A673 (cell line): Measurements from ENCODE around the gene CUL9. TPM values are rescaled to one million over a fixed set of nuclear protein-coding genes. Genes with fewer than 3 reads are reported as not detected.
A peak's percentile ranks its signal among the peaks of the same experiment; 100 is the strongest.

Source experiments
- BruUV-seq: library from RNA; stranded (reverse); fragments of 400-500 nt; replicated peaks from 2 replicates; lab custom pipeline; 2021; lab: Mats Ljungman, UMichigan
- CTCF ChIA-PET: fragments of 300-600 bp; sonication (Branson Sonifier 250); formaldehyde crosslinking; loops from one replicate; lab custom pipeline; 2022; ENCODE audit warnings: antibody characterized with exemption; lab: Charles Lee
- POLR2A ChIA-PET: fragments of 300-600 bp; sonication (Branson Sonifier 250); formaldehyde crosslinking; loops from one replicate; lab custom pipeline; 2022; ENCODE audit warnings: antibody characterized with exemption; ENCODE audit not compliant: low non-redundant PET; lab: Charles Lee
- DNase-seq: peaks from one replicate; pipeline ENCODE4 v3.0.0-alpha.2; 2015; ENCODE audit warnings: low spot score
- H3K27ac ChIP-seq: fragments of 200-600 bp; sonication (generic); 2 replicates; pipeline ENCODE4 v1.5.1; 2016; ENCODE audit warnings: mixed run types, low read depth, mild to moderate bottlenecking, mixed read lengths, antibody characterized with exemption, low read length; ENCODE audit not compliant: poor library complexity, severe bottlenecking
- H3K27me3 ChIP-seq: fragments of 200-600 bp; sonication (generic); replicated peaks from 2 replicates; pipeline ENCODE4 v1.6.1; 2017; ENCODE audit warnings: mixed run types, low read depth, mild to moderate bottlenecking, mixed read lengths, antibody characterized with exemption, low read length; ENCODE audit not compliant: insufficient read depth, poor library complexity
- H3K36me3 ChIP-seq: fragments of 200-600 bp; sonication (generic); 2 replicates; pipeline ENCODE4 v1.6.1; 2016; ENCODE audit warnings: mixed run types, mild to moderate bottlenecking, mixed read lengths, antibody characterized with exemption, low read length; ENCODE audit not compliant: insufficient read depth, poor library complexity, severe bottlenecking
- H3K4me1 ChIP-seq: fragments of 200-600 bp; sonication (generic); 2 replicates; pipeline ENCODE4 v1.6.1; 2017; ENCODE audit warnings: mixed run types, mild to moderate bottlenecking, mixed read lengths, antibody characterized with exemption, low read length; ENCODE audit not compliant: insufficient read depth, poor library complexity, severe bottlenecking
- H3K4me3 ChIP-seq: fragments of 200-600 bp; sonication (generic); 2 replicates; pipeline ENCODE4 v1.5.1; 2016; ENCODE audit warnings: low read depth, mixed run types, mild to moderate bottlenecking, mixed read lengths, low read length; ENCODE audit not compliant: poor library complexity, severe bottlenecking
- H3K9me3 ChIP-seq: fragments of 200-600 bp; sonication (generic); 2 replicates; pipeline ENCODE4 v1.6.1; 2016; ENCODE audit warnings: mixed run types, low read depth, mild to moderate bottlenecking, mixed read lengths, antibody characterized with exemption, low read length; ENCODE audit not compliant: poor library complexity, severe bottlenecking
- CTCF ChIP-seq: fragments of 300-800, 200-600 bp; sonication (generic); conservative IDR thresholded peaks from 2 replicates; pipeline ENCODE4 v1.5.1; 2017; ENCODE audit warnings: low read depth, mild to moderate bottlenecking, antibody characterized with exemption, low read length, moderate library complexity, mixed read lengths
- EZH2 ChIP-seq: fragments of 200-600 bp; sonication (generic); IDR thresholded peaks from 2 replicates; pipeline ENCODE4 v1.6.1; 2017; ENCODE audit warnings: borderline replicate concordance, low read depth, mild to moderate bottlenecking, mixed read lengths, antibody characterized with exemption, low read length; ENCODE audit not compliant: poor library complexity, severe bottlenecking
- intact Hi-C: fragments of 100-400 bp; cut with micrococcal nuclease; formaldehyde crosslinking; loops from one replicate; pipeline ENCODE4 v1.10.0; 2022; ENCODE audit not compliant: unreplicated experiment
- total RNA-seq: library from RNA; stranded (reverse); gene quantifications from 2 replicates; pipeline ENCODE4 v1.2.3, GENCODE V29; 2021

The CUL9 gene
- total RNA-seq, 1 experiment from 2014 or later = 38.7 TPM

- Histone ChIP-seq H3K9me3 (no peaks in the 10 kb centered on the region), H3K27ac (peak overlapping the region; percentile 94), H3K36me3 (peaks cover 34% of the 10 kb centered on the region), H3K27me3 (no peaks in the 10 kb centered on the region), H3K4me3 (peak overlapping the region; percentile 88), H3K4me1 (peaks cover 27% of the 10 kb centered on the region)
- CTCF ChIA-PET = no interaction called here
- intact Hi-C loops = loop anchor here (5.0 kb wide), 1 partner anchor 194 kb away; the partner anchor contains the start of gene ZNF318
- TF ChIP-seq CTCF = no peak
- TF ChIP-seq EZH2 = no peak
- no peak for DNase-seq
- POLR2A ChIA-PET = interaction anchor here (0.5 to 0.7 kb wide), 2 partner anchors 296 to 337 kb away, joined by 3 read pairs; partner anchors contain the start of gene LRRC73
- no TSS peak for BruUV-seq
These were observed 8.3 kb upstream of the CUL9 start for GRCh38 chr6:43173591-43174262.

DNA sequence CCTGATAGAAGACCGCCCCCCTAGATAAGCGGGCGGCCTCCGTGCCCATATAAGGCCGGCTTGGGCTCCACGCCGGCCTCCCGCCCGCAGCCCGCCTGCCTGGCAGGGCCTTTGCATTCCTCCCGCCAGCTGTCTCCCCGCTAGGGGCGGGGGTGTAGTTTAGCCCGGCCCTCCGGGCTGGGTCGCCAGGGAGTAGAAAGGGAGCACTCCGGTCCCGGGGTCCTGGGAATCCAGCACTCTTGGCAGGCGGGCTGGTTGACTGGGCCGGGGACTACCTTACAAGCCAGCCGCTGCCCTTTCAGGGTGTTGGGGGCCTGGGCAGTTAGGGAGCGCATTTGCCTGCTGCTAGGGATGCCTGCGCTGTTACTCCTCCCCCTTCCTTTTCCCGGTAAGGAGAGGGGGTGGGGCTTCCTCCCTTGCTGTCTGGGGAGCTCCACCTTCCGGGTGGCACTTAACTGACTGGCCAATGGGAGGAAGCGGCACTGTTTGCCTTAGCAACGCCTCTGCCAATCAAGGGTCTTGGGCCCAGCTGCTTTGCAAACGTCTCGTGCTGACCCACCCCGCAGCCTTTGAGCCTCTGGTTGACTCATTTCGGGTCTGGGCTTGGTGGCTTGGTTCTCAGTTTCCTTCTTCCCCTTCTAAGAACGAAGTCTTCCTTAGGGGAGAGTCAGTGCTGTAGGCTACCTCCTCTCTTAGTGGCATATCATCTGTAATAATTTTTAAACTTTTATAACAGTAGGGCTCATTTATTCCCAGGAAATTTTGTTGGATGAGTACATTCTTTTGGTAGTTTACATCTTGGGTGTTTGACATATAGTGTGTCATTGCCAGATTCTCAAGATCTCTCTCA lies 7.5 kb upstream of the CUL9 start:
- ChIA-PET POLR2A (interaction anchor here (0.5 kb wide), 3 partner anchors 234 to 296 kb away, joined by 3 to 9 read pairs (median 5); partner anchors contain the start of gene CNPY3), CTCF (no interaction called here)
- no peaks in the 10 kb centered on the region for H3K9me3 ChIP-seq
- H3K4me3 ChIP-seq = peak overlapping the region; percentile 43
- TF ChIP-seq EZH2 = no peak
- TF ChIP-seq CTCF = 0 out of 2 replicates have a peak, but pooled peaks have one; percentile 19
- BruUV-seq = no TSS peak
- H3K4me1 ChIP-seq = peaks cover 27% of the 10 kb centered on the region
- DNase-seq = peak; percentile 99
- no peaks in the 10 kb centered on the region for H3K27me3 ChIP-seq
- peaks cover 42% of the 10 kb centered on the region for H3K36me3 ChIP-seq
- intact Hi-C loops = loop anchor here (5.0 kb wide), 1 partner anchor 193 kb away; the partner anchor contains the start of gene ZNF318
- peak overlapping the region; percentile 94 for H3K27ac ChIP-seq

DNA sequence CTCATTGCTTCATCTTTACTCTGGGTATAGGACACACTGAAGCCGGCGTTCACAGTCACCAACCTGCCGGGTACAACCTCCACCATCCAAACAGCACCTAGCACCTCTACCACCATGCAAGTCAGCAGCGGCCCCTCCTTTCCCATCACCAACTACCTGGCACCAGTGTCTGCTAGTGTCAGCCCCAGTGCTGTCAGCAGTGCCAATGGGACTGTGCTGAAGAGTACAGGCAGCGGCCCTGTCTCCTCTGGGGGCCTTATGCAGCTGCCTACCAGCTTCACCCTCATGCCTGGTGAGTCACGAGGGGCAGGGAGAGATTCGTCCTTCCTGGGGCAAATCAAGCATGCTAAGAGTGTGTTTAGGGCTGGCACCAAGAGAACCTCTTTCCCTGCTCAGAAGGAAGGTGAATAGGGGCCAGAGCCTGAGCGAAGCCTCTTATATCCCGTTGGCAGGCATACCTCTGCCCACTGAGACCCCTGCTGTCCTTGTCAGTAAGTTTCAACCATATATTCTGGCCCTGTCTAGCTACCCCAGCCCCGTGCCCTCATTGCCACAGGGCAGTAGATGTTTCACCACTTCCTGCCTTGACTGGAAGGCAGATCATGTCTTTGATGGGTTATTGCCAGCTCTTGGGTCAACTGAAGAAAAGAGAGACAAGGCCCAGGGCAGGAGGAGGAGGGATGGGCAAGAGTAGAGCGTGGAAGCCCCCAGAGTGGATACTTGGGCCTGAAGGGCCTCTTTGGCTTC lies 6.1 kb upstream of the CUL9 start:
- no peak overlapping the region for H3K4me3 ChIP-seq
- peaks cover 21% of the 10 kb centered on the region for H3K4me1 ChIP-seq
- TF ChIP-seq EZH2 = no peak
- no peak for TF ChIP-seq CTCF
- no TSS peak for BruUV-seq
- H3K36me3 ChIP-seq = peaks cover 43% of the 10 kb centered on the region
- no peaks in the 10 kb centered on the region for H3K27me3 ChIP-seq
- ChIA-PET POLR2A (no interaction called here), CTCF (no interaction called here)
- no peaks in the 10 kb centered on the region for H3K9me3 ChIP-seq
- H3K27ac ChIP-seq = no peak overlapping the region
- no peak for DNase-seq
- intact Hi-C loops = no loop called here
